ENCODE data around the gene APOBEC4. TPM values are rescaled to one million over a fixed set of nuclear protein-coding genes. Genes with fewer than 3 reads are reported as not detected.

The APOBEC4 gene
- total and polyA plus RNA-seq, 2 of the 8 experiments (the other 6 are each of a cell fraction or from before 2014, with no cell fraction given): not detected

DNA sequence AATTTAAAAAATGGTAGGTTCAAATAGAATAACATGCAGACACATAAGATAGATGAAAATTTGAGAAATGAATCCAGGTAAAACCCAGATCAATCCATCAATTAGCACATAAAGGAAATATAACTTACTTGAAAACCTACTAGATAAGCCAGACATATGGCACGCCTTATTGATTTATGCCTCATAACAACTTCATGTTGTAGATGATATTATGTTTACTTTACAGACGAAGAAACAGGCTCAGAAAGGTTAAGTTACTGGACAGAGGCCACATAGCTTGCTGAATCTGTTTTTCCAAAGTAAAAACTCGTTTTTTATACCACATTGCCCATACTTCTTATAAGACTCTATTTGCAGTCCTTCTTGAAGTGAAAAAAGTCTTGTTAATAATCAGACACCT lies 40.7 kb downstream of the APOBEC4 start:
- H4K91ac ChIP-seq (replicated peaks; ENCODE audit: insufficient read length, low read length): no peak overlapping the region
- H3K56ac ChIP-seq (replicated peaks; ENCODE audit: insufficient read length, low read depth, low read length): no peak overlapping the region
- H4K20me1 ChIP-seq (replicated peaks in 1 of 2; ENCODE audit: control insufficient read depth in 1 of 2, insufficient read depth in 2 of 2, low read length in 2 of 2): no peaks in the 10 kb centered on the region
- no peak overlapping the region for H2BK15ac ChIP-seq (ENCODE audit: low read length)
- H2BK120ac ChIP-seq (replicated peaks; ENCODE audit: low read depth, low read length): no peak overlapping the region
- DNase-seq (ENCODE audit: low read depth in 1 of 2, low spot score in 2 of 2) (no peak), FAIRE-seq (no peak)
- no peak overlapping the region for H3K18ac ChIP-seq (ENCODE audit: extremely low read depth, low read length)
- no peaks in the 10 kb centered on the region for H3K4me1 ChIP-seq (replicated peaks in 1 of 4; ENCODE audit: control insufficient read depth in 3 of 4, insufficient read depth in 4 of 4, low read length in 3 of 4)
- H3K4me3 ChIP-seq (ENCODE audit: extremely low read depth in 1 of 4, insufficient read depth in 2 of 4, low read depth in 3 of 4, low read length in 4 of 4): no peak overlapping the region
- no peak overlapping the region for H3K9ac ChIP-seq (replicated peaks in 1 of 4; ENCODE audit: extremely low read depth in 1 of 4, low read depth in 3 of 4, low read length in 3 of 4)
- no peak overlapping the region for H2AK5ac ChIP-seq (ENCODE audit: low read depth, low read length)
- no peak overlapping the region for H3K23ac ChIP-seq (ENCODE audit: insufficient read length)
- 82% methylated on average over 3 of the region's 3 CpGs; no CpG with 5 or more reads in 1 of the 2 experiments for WGBS, 2 experiments (ENCODE audit: extremely low coverage in 1 of 2, insufficient coverage in 1 of 2, insufficient read length in 1 of 2, insufficient replicate concordance in 2 of 2, low coverage in 1 of 2, low lambda C conversion rate in 2 of 2, missing lambda C conversion rate in 1 of 2)
- ChIA-PET POLR2A (ENCODE audit: partially characterized antibody) (no interaction called here), CTCF (ENCODE audit: partially characterized antibody) (no interaction called here)
- no peak overlapping the region for H3K14ac ChIP-seq (ENCODE audit: insufficient read length)
- H4K5ac ChIP-seq (ENCODE audit: insufficient read length, low read depth, low read length): no peak overlapping the region
- H3K27me3 ChIP-seq (replicated peaks in 1 of 4; ENCODE audit: control insufficient read depth in 3 of 4, extremely low read depth in 1 of 4, insufficient read depth in 3 of 4, low read length in 3 of 4): no peaks in the 10 kb centered on the region
- no peak overlapping the region for H3K4me2 ChIP-seq (ENCODE audit: insufficient read depth in 1 of 2, low read depth in 2 of 2, low read length in 2 of 2)
- H3K23me2 ChIP-seq (ENCODE audit: low read depth, low read length): no peaks in the 10 kb centered on the region
- H3K4ac ChIP-seq (replicated peaks; ENCODE audit: insufficient read length, low read depth, low read length): no peak overlapping the region
- no peak overlapping the region for H2AFZ ChIP-seq (ENCODE audit: low read length)
- H3K36me3 ChIP-seq (ENCODE audit: control insufficient read depth in 2 of 4, insufficient read depth in 4 of 4, low read length in 3 of 4): no peaks in the 10 kb centered on the region
- no peaks in the 10 kb centered on the region for H3K79me2 ChIP-seq (ENCODE audit: control insufficient read depth in 1 of 2, insufficient read depth in 2 of 2, low read length in 2 of 2)
- H2BK20ac ChIP-seq (ENCODE audit: low read length): no peak overlapping the region
- H2BK12ac ChIP-seq (ENCODE audit: low read depth, low read length): no peak overlapping the region
- H3K79me1 ChIP-seq (ENCODE audit: low read depth, low read length): no peaks in the 10 kb centered on the region
- no peak overlapping the region for H4K8ac ChIP-seq (ENCODE audit: extremely low read depth, insufficient read depth, low read length)
- no peak overlapping the region for H2BK5ac ChIP-seq (ENCODE audit: low read depth, low read length)
- H3K27ac ChIP-seq (ENCODE audit: low read depth, low read length): no peak overlapping the region
- no peaks in the 10 kb centered on the region for H3K9me3 ChIP-seq (ENCODE audit: insufficient read depth in 2 of 2, low read depth in 1 of 2, low read length in 1 of 2)
- TF ChIP-seq PHF8 (conservative IDR thresholded peaks at IDR 0.05; ENCODE audit: low read depth, low read length): no peak
- no peak for TF ChIP-seq TEAD4 (IDR thresholded peaks at IDR 0.05; ENCODE audit: low read depth, low read length)
- no peak for TF ChIP-seq RNF2 (IDR thresholded peaks at IDR 0.05; ENCODE audit: borderline replicate concordance, low read depth, low read length, missing control alignments, poor library complexity, severe bottlenecking)
